A549 (cell line): ENCODE data around the gene TRPM6.
"Not testable (repeated sequence)": the region's sequence is repeated elsewhere in the genome, so short reads cannot be mapped to it uniquely, and the experiment has no call there.

ENCODE experiments used
- CTCF ChIP-seq: fragments of >200 bp; sonication (Bioruptor Twin); formaldehyde crosslinking; IDR thresholded peaks from 3 replicates; pipeline ENCODE4 v1.5.1; 2016
- EP300 ChIP-seq, 2 experiments: fragments of >200 bp; sonication (Bioruptor Twin); formaldehyde crosslinking; IDR thresholded peaks; 2 replicates in 1 of 2; 3 replicates in 1 of 2; pipeline ENCODE4 v1.6.1; 2016 to 2017
- ESRRA ChIP-seq: fragments of 150-350 bp; IDR thresholded peaks from 2 replicates; pipeline ENCODE4 v1.6.1; 2014; ENCODE audit warnings: mild to moderate bottlenecking, low read length, borderline replicate concordance
- HDAC2 ChIP-seq: fragments of 200-600 bp; sonication (generic); IDR thresholded peaks from 2 replicates; pipeline ENCODE4 v1.6.1; 2016
- HOXA7 ChIP-seq: fragments of 250-450 bp; sonication (Bioruptor Pico); IDR thresholded peaks from 2 replicates; pipeline ENCODE4 v1.5.0; 2020; ENCODE audit warnings: mild to moderate bottlenecking, moderate library complexity
- JUN ChIP-seq, 2 experiments: fragments of >200 bp; sonication (Bioruptor Twin); formaldehyde crosslinking; IDR thresholded peaks; 2 replicates in 1 of 2; 3 replicates in 1 of 2; pipeline ENCODE4 v1.6.1; 2016 to 2017
- KDM1A ChIP-seq: fragments of 200-600 bp; sonication (generic); IDR thresholded peaks from 2 replicates; pipeline ENCODE4 v1.6.1; 2016; ENCODE audit warnings: low read depth, mild to moderate bottlenecking
- POLR2A ChIP-seq: IDR thresholded peaks from 2 replicates; pipeline ENCODE4 v1.6.1; 2012; ENCODE audit warnings: mild to moderate bottlenecking, low read length
- POLR2AphosphoS2 ChIP-seq: conservative IDR thresholded peaks from 2 replicates; pipeline ENCODE4 v1.6.1; 2012; ENCODE audit warnings: low read length, improper control_type of control experiment, inconsistent platforms
- RARB ChIP-seq: fragments of 250-450 bp; sonication (Bioruptor Pico); IDR thresholded peaks from 2 replicates; pipeline ENCODE4 v1.8.0; 2021; ENCODE audit warnings: mild to moderate bottlenecking, moderate library complexity
- ZFP36 ChIP-seq: fragments of 450-650 bp; IDR thresholded peaks from 2 replicates; pipeline ENCODE4 v1.6.1; 2014; ENCODE audit warnings: borderline replicate concordance; ENCODE audit not compliant: partially characterized antibody
- TF ChIP-seq, protein P1 (sequence below): IDR thresholded peaks from 2 replicates; pipeline ENCODE4 v1.6.1; 2012
- TF ChIP-seq, protein P2 (sequence below): fragments of 250-450 bp; sonication (Bioruptor Pico); IDR thresholded peaks from 2 replicates; pipeline ENCODE4 v1.5.0; 2021; ENCODE audit warnings: mild to moderate bottlenecking, moderate library complexity, borderline replicate concordance

GRCh38 chr9:74853024-74853423 is 34.7 kb downstream of the TRPM6 start:
- TF ChIP-seq ZFP36; CTCF; POLR2A; EP300 (IDR thresholded peaks at IDR 0.05); POLR2AphosphoS2; JUN (IDR thresholded peaks at IDR 0.05); KDM1A; HDAC2; ESRRA; RARB (CRISPR knock-in tag); HOXA7 (CRISPR knock-in tag): not testable (repeated sequence)
- TF ChIP-seq, protein P1, sequence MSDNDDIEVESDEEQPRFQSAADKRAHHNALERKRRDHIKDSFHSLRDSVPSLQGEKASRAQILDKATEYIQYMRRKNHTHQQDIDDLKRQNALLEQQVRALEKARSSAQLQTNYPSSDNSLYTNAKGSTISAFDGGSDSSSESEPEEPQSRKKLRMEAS: not testable (repeated sequence)
- TF ChIP-seq, protein P2, sequence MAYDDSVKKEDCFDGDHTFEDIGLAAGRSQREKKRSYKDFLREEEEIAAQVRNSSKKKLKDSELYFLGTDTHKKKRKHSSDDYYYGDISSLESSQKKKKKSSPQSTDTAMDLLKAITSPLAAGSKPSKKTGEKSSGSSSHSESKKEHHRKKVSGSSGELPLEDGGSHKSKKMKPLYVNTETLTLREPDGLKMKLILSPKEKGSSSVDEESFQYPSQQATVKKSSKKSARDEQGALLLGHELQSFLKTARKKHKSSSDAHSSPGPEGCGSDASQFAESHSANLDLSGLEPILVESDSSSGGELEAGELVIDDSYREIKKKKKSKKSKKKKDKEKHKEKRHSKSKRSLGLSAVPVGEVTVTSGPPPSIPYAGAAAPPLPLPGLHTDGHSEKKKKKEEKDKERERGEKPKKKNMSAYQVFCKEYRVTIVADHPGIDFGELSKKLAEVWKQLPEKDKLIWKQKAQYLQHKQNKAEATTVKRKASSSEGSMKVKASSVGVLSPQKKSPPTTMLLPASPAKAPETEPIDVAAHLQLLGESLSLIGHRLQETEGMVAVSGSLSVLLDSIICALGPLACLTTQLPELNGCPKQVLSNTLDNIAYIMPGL (CRISPR knock-in tag): not testable (repeated sequence)
